ENCODE results near the gene CUL5. TPM values are rescaled to one million over a fixed set of nuclear protein-coding genes. Genes with fewer than 3 reads are reported as not detected.
"Not testable (repeated sequence)": the region's sequence is repeated elsewhere in the genome, so short reads cannot be mapped to it uniquely, and the experiment has no call there.

The CUL5 gene
- total and polyA plus RNA-seq, 8 donors = 31.1 to 47.3 (median 41.8) TPM

GRCh38 chr11:108101090-108101775, 92.5 kb downstream of the CUL5 start:
- TF ChIP-seq CTCF (IDR thresholded peaks at IDR 0.05) = no peak
- intact Hi-C loops (cut with DNase I) = no loop called here
- Histone ChIP-seq H3K27me3 (no peaks in the 10 kb centered on the region), H3K27ac (no peak overlapping the region), H3K4me1 (no peaks in the 10 kb centered on the region), H3K4me3 (no peak overlapping the region), H3K36me3 (peaks cover 0 to 73% of the 10 kb centered on the region in 2 donors), H3K9me3 (no peaks in the 10 kb centered on the region)
- ATAC-seq (no peak), DNase-seq (no peak)

- Histone ChIP-seq H3K4me3 (no peak overlapping the region), H3K9me3 (no peaks in the 10 kb centered on the region), H3K27me3 (no peaks in the 10 kb centered on the region), H3K4me1 (peaks cover 3 to 5% of the 10 kb centered on the region in 2 donors), H3K27ac (no peak overlapping the region), H3K36me3 (peaks cover 0 to 9% of the 10 kb centered on the region in 2 donors)
- intact Hi-C loops (cut with DNase I) = no loop called here
- no peak for DNase-seq
- no peak for ATAC-seq
- TF ChIP-seq CTCF (IDR thresholded peaks at IDR 0.05) = no peak
Observed at GRCh38 chr11:108111126-108111525, 102.4 kb downstream of the CUL5 start.

GRCh38 chr11:108112057-108112456, 103.4 kb downstream of the CUL5 start:
- H3K9me3 ChIP-seq = no peaks in the 10 kb centered on the region
- ATAC-seq = no peak
- H3K36me3 ChIP-seq = peaks cover 0 to 5% of the 10 kb centered on the region in 2 donors
- no peak overlapping the region for H3K4me3 ChIP-seq
- peaks cover 3 to 5% of the 10 kb centered on the region in 2 donors for H3K4me1 ChIP-seq
- H3K27ac ChIP-seq = no peak overlapping the region
- no peak for DNase-seq
- intact Hi-C loops (cut with DNase I) = no loop called here
- TF ChIP-seq CTCF (IDR thresholded peaks at IDR 0.05) = no peak
- no peaks in the 10 kb centered on the region for H3K27me3 ChIP-seq

- intact Hi-C loops (cut with DNase I) = no loop called here
- Histone ChIP-seq H3K9me3 (no peaks in the 10 kb centered on the region), H3K27ac (peak overlapping the region; percentile 7 to 77), H3K27me3 (no peaks in the 10 kb centered on the region), H3K4me3 (no peak overlapping the region), H3K36me3 (no peaks in the 10 kb centered on the region), H3K4me1 (peaks cover 3 to 5% of the 10 kb centered on the region in 2 donors)
- ATAC-seq (peak; percentile 87), DNase-seq (peak in 3 of 4 donors; percentile 77 to 84 (median 78))
- no peak for TF ChIP-seq CTCF (IDR thresholded peaks at IDR 0.05)
Observed at GRCh38 chr11:108115500-108116140, 106.9 kb downstream of the CUL5 start.

GRCh38 chr11:108117746-108118371, 109.2 kb downstream of the CUL5 start:
- Histone ChIP-seq H3K36me3 (no peaks in the 10 kb centered on the region), H3K27ac (no peak overlapping the region), H3K27me3 (no peaks in the 10 kb centered on the region), H3K4me1 (peaks cover 3 to 21% of the 10 kb centered on the region in 2 donors), H3K4me3 (no peak overlapping the region), H3K9me3 (no peaks in the 10 kb centered on the region)
- DNase-seq (peak in 1 of 4 donors; percentile 39), ATAC-seq (no peak)
- peak; percentile 23 to 25 for TF ChIP-seq CTCF (IDR thresholded peaks at IDR 0.05)
- intact Hi-C loops (cut with DNase I) = no loop called here

- DNase-seq; H3K27me3 ChIP-seq; ATAC-seq; H3K9me3 ChIP-seq; intact Hi-C loops (cut with DNase I); H3K36me3 ChIP-seq: not testable (repeated sequence)
- Histone ChIP-seq H3K27ac (peak overlapping the region; percentile 88 to 93), H3K4me3 (peak overlapping the region; percentile 60 to 92), H3K4me1 (peaks cover 14 to 40% of the 10 kb centered on the region in 2 donors)
Observed at GRCh38 chr11:108120936-108121273, 112.2 kb downstream of the CUL5 start.
